HepG2 (cell line): ENCODE data around the gene EIF4A3. TPM values are rescaled to one million over a fixed set of nuclear protein-coding genes. Genes with fewer than 3 reads are reported as not detected.
A peak's percentile ranks its signal among the peaks of the same experiment; 100 is the strongest.

ENCODE experiments used
- ATAC-seq: fragments of 200-7000 bp; cut with Tn5 transposase; 3 replicates; pipeline ENCODE4 v1.9.1; 2020; ENCODE audit warnings: mild to moderate bottlenecking, moderate library complexity
- BruUV-seq: library from RNA; stranded (reverse); fragments of 400-500 nt; replicated peaks from 2 replicates; lab custom pipeline; 2021; lab: Mats Ljungman, UMichigan
- CTCF ChIA-PET: fragments of 300-600 bp; formaldehyde crosslinking; extraction: SDS; loops from one replicate; lab custom pipeline; 2021; ENCODE audit warnings: low total read pairs, inconsistent platforms, low intra/inter-chr PET ratio; lab: Yijun Ruan, JAX
- POLR2A ChIA-PET: fragments of 350-600 bp; sonication (Branson Sonifier 250); formaldehyde crosslinking; loops from one replicate; lab custom pipeline; 2020; ENCODE audit warnings: antibody characterized with exemption, inconsistent platforms; lab: Yijun Ruan, JAX
- DNase-seq: peaks from one replicate; pipeline ENCODE4 v3.0.0-alpha.2; 2015; ENCODE audit warnings: low spot score
- FAIRE-seq: peaks from 3 replicates; lab custom pipeline; 2011; peaks lifted over from hg19 to GRCh38; lab: Jason Lieb, UNC
- H2AFZ ChIP-seq: one replicate; pipeline ENCODE4 v1.6.1; 2011; ENCODE audit warnings: low read length, inconsistent platforms
- H3K27ac ChIP-seq: fragments of 300-600 bp; 3 replicates; pipeline ENCODE4 v1.8.0; 2011; ENCODE audit warnings: mixed run types, mild to moderate bottlenecking, mixed read lengths, low read length, inconsistent platforms; ENCODE audit not compliant: insufficient read depth; ENCODE audit errors: extremely low read length
- H3K27me3 ChIP-seq, 2 experiments: fragments of 200-600 bp in 1 of 2; 2 replicates in 1 of 2; 3 replicates in 1 of 2; pipeline versions ENCODE4 v1.6.0 to v1.8.0; 2011; ENCODE audit warnings: low read length in 2 of 2, mild to moderate bottlenecking in 2 of 2, moderate library complexity in 2 of 2, inconsistent platforms in 1 of 2; ENCODE audit not compliant: insufficient read depth in 2 of 2, control insufficient read depth in 1 of 2
- H3K36me3 ChIP-seq, 2 experiments: fragments of 200-600 bp in 1 of 2; replicated peaks in 1 of 2; 2 replicates in 1 of 2; 3 replicates in 1 of 2; pipeline versions ENCODE4 v1.5.1 to v1.8.0; 2011; ENCODE audit warnings: low read length in 2 of 2, inconsistent platforms in 1 of 2; ENCODE audit not compliant: insufficient read depth in 2 of 2, control insufficient read depth in 1 of 2
- H3K4me1 ChIP-seq: 2 replicates; pipeline ENCODE4 v1.5.1; 2012; ENCODE audit warnings: low read length, inconsistent platforms; ENCODE audit not compliant: insufficient read depth
- H3K4me2 ChIP-seq: 2 replicates; pipeline ENCODE4 v1.6.0; 2011; ENCODE audit warnings: low read depth, low read length, inconsistent platforms
- H3K4me3 ChIP-seq, 3 experiments: fragments of 200-600 bp in 1 of 3; sonication (generic), shearing (Covaris generic) in 1 of 3; replicated peaks in 1 of 3; 2 replicates each; pipeline ENCODE4 v1.5.1; 2011 to 2016; ENCODE audit warnings: low read length in 3 of 3, inconsistent platforms in 2 of 3, low read depth in 2 of 3, mild to moderate bottlenecking in 2 of 3, control low read depth in 1 of 3, mixed read lengths in 1 of 3; ENCODE audit not compliant: insufficient read depth in 1 of 3
- H3K79me2 ChIP-seq: one replicate; pipeline ENCODE4 v1.6.1; 2011; ENCODE audit warnings: low read length, inconsistent platforms; ENCODE audit not compliant: insufficient read depth
- H3K9ac ChIP-seq: 2 replicates; pipeline ENCODE4 v1.6.0; 2011; ENCODE audit warnings: mild to moderate bottlenecking, low read depth, low read length, inconsistent platforms; ENCODE audit not compliant: insufficient read depth
- H3K9me3 ChIP-seq: 2 replicates; pipeline ENCODE4 v1.5.1; 2012; ENCODE audit warnings: mild to moderate bottlenecking, low read length
- H4K20me1 ChIP-seq: 2 replicates; pipeline ENCODE4 v1.6.0; 2011; ENCODE audit warnings: inconsistent platforms, mild to moderate bottlenecking, low read length, moderate library complexity; ENCODE audit not compliant: insufficient read depth
- NRL ChIP-seq: sonication (generic); formaldehyde crosslinking; IDR thresholded peaks from 2 replicates; pipeline ENCODE4 v1.5.0; 2020; ENCODE audit warnings: missing genetic modification reagents, mild to moderate bottlenecking, moderate library complexity, borderline replicate concordance
- REXO4 ChIP-seq: sonication (generic); formaldehyde crosslinking; IDR thresholded peaks from 2 replicates; pipeline ENCODE4 v1.8.0; 2022; ENCODE audit warnings: missing genetic modification reagents, mild to moderate bottlenecking, borderline replicate concordance
- SP2 ChIP-seq: sonication (generic); formaldehyde crosslinking; IDR thresholded peaks from 2 replicates; pipeline ENCODE4 v1.5.1; 2020; ENCODE audit warnings: mild to moderate bottlenecking, missing genetic modification reagents
- STAT5B ChIP-seq: sonication (generic); formaldehyde crosslinking; IDR thresholded peaks from 2 replicates; pipeline ENCODE4 v1.4.0; 2020; ENCODE audit warnings: missing genetic modification reagents
- ZFP62 ChIP-seq: sonication (generic); formaldehyde crosslinking; IDR thresholded peaks from 2 replicates; pipeline ENCODE4 v1.4.0; 2020; ENCODE audit warnings: missing genetic modification reagents
- ZNF10 ChIP-seq: sonication (generic); formaldehyde crosslinking; IDR thresholded peaks from 2 replicates; pipeline ENCODE4 v1.4.0; 2020; ENCODE audit warnings: mild to moderate bottlenecking, low read depth, missing genetic modification reagents, borderline replicate concordance
- ZNF761 ChIP-seq: sonication (generic); formaldehyde crosslinking; conservative IDR thresholded peaks from 2 replicates; pipeline ENCODE4 v1.4.0; 2020; ENCODE audit warnings: mild to moderate bottlenecking, missing genetic modification reagents
- ZNF891 ChIP-seq: sonication (generic); formaldehyde crosslinking; IDR thresholded peaks from 2 replicates; pipeline ENCODE4 v1.5.0; 2020; ENCODE audit warnings: mild to moderate bottlenecking, missing genetic modification reagents
- WGBS: methylation state at CpG from one replicate; pipeline ENCODE4 v1.1.6; 2017; ENCODE audit warnings: low lambda C conversion rate; 5-methylcytosine and 5-hydroxymethylcytosine counted together
- in situ Hi-C: cut with HindIII; loops from 2 replicates; pipeline ENCODE4 v1.10.0; 2017; ENCODE audit warnings: low pct_unique_long_range_greater_than_20kb; ENCODE audit not compliant: extremely low pct_ligation_motif_present
- intact Hi-C: fragments of 100-400 bp; cut with micrococcal nuclease; formaldehyde crosslinking; loops from one replicate; pipeline ENCODE4 v1.10.0; 2022; ENCODE audit not compliant: unreplicated experiment
- polyA plus RNA-seq, 8 experiments: library from polyadenylated mRNA; depleted of rRNA in 3 of 8; stranded (reverse) in 7 of 8; unstranded in 1 of 8; fragments of >200 nt; fragmentation: Illumina TruSeq in 4 of 8; extraction: Trizol in 4 of 8; gene quantifications; 2 replicates each; pipeline versions ENCODE4 v1.2.1 to v1.2.3, GENCODE V29; 2011 to 2016; ENCODE audit warnings: low read depth in 4 of 8, missing spikeins in 1 of 8, mixed read lengths in 1 of 8; ENCODE audit not compliant: insufficient read depth in 1 of 8
- total RNA-seq, 5 experiments: library from RNA; depleted of rRNA; stranded (reverse); fragments of >200 nt; fragmentation: Illumina TruSeq; extraction: Trizol; gene quantifications; 2 replicates each; pipeline ENCODE4 v1.2.3, GENCODE V29; 2016; ENCODE audit warnings: low read depth in 1 of 5
- TF ChIP-seq, protein P1 (sequence below): sonication (generic); formaldehyde crosslinking; IDR thresholded peaks from 2 replicates; pipeline ENCODE4 v1.5.1; 2020; ENCODE audit warnings: mild to moderate bottlenecking, missing genetic modification reagents, moderate library complexity
- TF ChIP-seq, protein P2 (sequence below): sonication (generic); formaldehyde crosslinking; IDR thresholded peaks from 2 replicates; pipeline ENCODE4 v1.4.0; 2020; ENCODE audit warnings: missing genetic modification reagents
- TF ChIP-seq, protein P3 (sequence below): sonication (generic); formaldehyde crosslinking; IDR thresholded peaks from 2 replicates; pipeline ENCODE4 v1.4.0; 2020; ENCODE audit warnings: mild to moderate bottlenecking, low read depth, missing genetic modification reagents
- TF ChIP-seq, protein P4 (sequence below): sonication (generic); formaldehyde crosslinking; IDR thresholded peaks from 2 replicates; pipeline ENCODE4 v1.8.1; 2023; ENCODE audit warnings: mild to moderate bottlenecking, moderate library complexity, missing genetic modification reagents
- TF ChIP-seq, protein P5 (sequence below): sonication (generic); formaldehyde crosslinking; IDR thresholded peaks from 2 replicates; pipeline ENCODE4 v1.5.0; 2020; ENCODE audit warnings: mild to moderate bottlenecking, low read depth, missing genetic modification reagents, borderline replicate concordance
- TF ChIP-seq, protein P6 (sequence below): sonication (generic); formaldehyde crosslinking; conservative IDR thresholded peaks from 2 replicates; pipeline ENCODE4 v1.4.0; 2020; ENCODE audit warnings: missing genetic modification reagents

The EIF4A3 gene
- total and polyA plus RNA-seq, 2 of the 13 experiments (the other 11 are each of a cell fraction or from before 2014, with no cell fraction given), result 145 to 187 TPM

DNA sequence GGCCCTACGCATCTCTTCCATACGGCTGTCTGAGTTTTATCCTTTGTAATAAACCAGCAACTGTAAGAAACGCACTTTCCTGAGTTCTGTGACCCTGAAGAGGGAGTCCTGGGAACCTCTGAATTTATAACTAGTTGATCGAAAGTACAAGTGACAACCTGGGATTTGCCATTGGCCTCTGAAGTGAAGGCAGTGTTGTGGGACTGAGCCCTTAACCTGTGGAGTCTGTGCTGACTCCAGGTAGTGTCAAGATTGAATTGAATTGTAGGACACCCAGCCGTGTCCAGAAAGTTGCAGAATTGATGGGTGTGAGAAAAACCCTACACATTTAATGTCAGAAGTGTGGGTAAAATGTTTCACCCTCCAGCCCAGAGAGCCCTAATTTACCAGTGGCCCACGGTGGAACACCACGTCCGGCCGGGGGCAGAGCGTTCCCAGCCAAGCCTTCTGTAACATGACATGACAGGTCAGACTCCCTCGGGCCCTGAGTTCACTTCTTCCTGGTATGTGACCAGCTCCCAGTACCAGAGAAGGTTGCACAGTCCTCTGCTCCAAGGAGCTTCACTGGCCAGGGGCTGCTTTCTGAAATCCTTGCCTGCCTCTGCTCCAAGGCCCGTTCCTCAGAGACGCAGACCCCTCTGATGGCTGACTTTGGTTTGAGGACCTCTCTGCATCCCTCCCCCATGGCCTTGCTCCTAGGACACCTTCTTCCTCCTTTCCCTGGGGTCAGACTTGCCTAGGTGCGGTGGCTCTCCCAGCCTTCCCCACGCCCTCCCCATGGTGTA lies 44.1 kb downstream of the EIF4A3 start:
- POLR2A ChIA-PET, result interaction anchor here (1.0 kb wide), 1 partner anchor 9 kb away, joined by 3 read pairs; no protein-coding TSS in a partner anchor
- CTCF ChIA-PET, result interaction anchor here (2.0 kb wide), 1 partner anchor 20 kb away, joined by 5 read pairs; no protein-coding TSS in a partner anchor
- no peak overlapping the region for H2AFZ ChIP-seq
- TF ChIP-seq, protein P1, sequence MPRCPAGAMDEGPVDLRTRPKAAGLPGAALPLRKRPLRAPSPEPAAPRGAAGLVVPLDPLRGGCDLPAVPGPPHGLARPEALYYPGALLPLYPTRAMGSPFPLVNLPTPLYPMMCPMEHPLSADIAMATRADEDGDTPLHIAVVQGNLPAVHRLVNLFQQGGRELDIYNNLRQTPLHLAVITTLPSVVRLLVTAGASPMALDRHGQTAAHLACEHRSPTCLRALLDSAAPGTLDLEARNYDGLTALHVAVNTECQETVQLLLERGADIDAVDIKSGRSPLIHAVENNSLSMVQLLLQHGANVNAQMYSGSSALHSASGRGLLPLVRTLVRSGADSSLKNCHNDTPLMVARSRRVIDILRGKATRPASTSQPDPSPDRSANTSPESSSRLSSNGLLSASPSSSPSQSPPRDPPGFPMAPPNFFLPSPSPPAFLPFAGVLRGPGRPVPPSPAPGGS (CRISPR knock-in tag), result no peak
- TF ChIP-seq, protein P2, sequence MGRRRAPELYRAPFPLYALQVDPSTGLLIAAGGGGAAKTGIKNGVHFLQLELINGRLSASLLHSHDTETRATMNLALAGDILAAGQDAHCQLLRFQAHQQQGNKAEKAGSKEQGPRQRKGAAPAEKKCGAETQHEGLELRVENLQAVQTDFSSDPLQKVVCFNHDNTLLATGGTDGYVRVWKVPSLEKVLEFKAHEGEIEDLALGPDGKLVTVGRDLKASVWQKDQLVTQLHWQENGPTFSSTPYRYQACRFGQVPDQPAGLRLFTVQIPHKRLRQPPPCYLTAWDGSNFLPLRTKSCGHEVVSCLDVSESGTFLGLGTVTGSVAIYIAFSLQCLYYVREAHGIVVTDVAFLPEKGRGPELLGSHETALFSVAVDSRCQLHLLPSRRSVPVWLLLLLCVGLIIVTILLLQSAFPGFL (CRISPR knock-in tag), result no peak
- TF ChIP-seq, protein P3, sequence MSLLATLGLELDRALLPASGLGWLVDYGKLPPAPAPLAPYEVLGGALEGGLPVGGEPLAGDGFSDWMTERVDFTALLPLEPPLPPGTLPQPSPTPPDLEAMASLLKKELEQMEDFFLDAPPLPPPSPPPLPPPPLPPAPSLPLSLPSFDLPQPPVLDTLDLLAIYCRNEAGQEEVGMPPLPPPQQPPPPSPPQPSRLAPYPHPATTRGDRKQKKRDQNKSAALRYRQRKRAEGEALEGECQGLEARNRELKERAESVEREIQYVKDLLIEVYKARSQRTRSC, result no peak
- no peak for TF ChIP-seq ZNF891 (CRISPR knock-in tag)
- no peak for TF ChIP-seq STAT5B (CRISPR knock-in tag)
- TF ChIP-seq NRL (CRISPR knock-in tag), result 0 out of 2 replicates have a peak, but pooled peaks have one; percentile 23
- TF ChIP-seq ZFP62 (CRISPR knock-in tag), result no peak
- TF ChIP-seq ZNF10 (CRISPR knock-in tag), result no peak
- no peak for TF ChIP-seq REXO4 (CRISPR knock-in tag)
- TF ChIP-seq, protein P4, sequence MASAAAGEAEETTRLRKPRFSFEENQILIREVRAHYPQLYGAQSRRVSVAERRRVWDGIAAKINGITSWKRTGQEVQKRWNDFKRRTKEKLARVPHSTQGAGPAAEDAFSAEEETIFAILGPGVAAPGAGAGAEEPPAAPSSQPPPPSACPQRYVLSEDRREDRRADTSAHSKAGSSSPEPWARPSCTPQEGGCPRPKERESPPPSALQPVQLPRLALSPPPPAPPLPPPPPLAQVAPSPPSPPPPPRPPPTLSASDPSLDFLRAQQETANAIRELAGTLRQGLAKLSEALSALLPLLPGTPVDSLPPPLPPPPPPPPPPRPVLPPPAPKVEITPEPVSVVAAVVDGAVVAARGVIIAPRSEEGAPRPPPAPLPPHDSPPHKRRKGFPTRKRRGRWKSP, result no peak
- TF ChIP-seq, protein P5, sequence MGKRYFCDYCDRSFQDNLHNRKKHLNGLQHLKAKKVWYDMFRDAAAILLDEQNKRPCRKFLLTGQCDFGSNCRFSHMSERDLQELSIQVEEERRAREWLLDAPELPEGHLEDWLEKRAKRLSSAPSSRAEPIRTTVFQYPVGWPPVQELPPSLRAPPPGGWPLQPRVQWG (CRISPR knock-in tag), result no peak
- 0 out of 2 replicates have a peak, but pooled peaks have one; percentile 40 for TF ChIP-seq ZNF761 (CRISPR knock-in tag)
- TF ChIP-seq, protein P6, sequence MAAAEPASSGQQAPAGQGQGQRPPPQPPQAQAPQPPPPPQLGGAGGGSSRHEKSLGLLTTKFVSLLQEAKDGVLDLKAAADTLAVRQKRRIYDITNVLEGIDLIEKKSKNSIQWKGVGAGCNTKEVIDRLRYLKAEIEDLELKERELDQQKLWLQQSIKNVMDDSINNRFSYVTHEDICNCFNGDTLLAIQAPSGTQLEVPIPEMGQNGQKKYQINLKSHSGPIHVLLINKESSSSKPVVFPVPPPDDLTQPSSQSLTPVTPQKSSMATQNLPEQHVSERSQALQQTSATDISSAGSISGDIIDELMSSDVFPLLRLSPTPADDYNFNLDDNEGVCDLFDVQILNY (CRISPR knock-in tag), result no peak
- no peak for TF ChIP-seq SP2

More for the DNA sequence above, 44.1 kb downstream of the EIF4A3 start:
- no peak overlapping the region for H3K27ac ChIP-seq
- peaks cover 0 to 16% of the 10 kb centered on the region in 2 experiments; a peak in 2 of 5 replicates for H3K27me3 ChIP-seq
- peak overlapping the region; percentile 97 for H3K9ac ChIP-seq
- H3K4me3 ChIP-seq, result peak overlapping the region; percentile 84 to 100 (median 91)
- in situ Hi-C loops, result no loop called here
- H3K4me2 ChIP-seq, result peak overlapping the region; percentile 89
- peak; percentile 65 for FAIRE-seq
- 81% methylated on average over 10 of the region's 15 CpGs for WGBS
- DNase-seq, result no peak
- H4K20me1 ChIP-seq, result no peaks in the 10 kb centered on the region
- no TSS peak for BruUV-seq
- ATAC-seq, result no peak
- no peaks in the 10 kb centered on the region for H3K9me3 ChIP-seq
- peaks cover 39% of the 10 kb centered on the region for H3K4me1 ChIP-seq
- peaks cover 9% of the 10 kb centered on the region for H3K79me2 ChIP-seq
- H3K36me3 ChIP-seq, result no peaks in the 10 kb centered on the region
- intact Hi-C loops, result no loop called here
